NT2/D1 (cell line): ENCODE data around the gene USP28.

Experiments used
- DNase-seq: peaks from one replicate; pipeline ENCODE4 v3.0.0-alpha.2; 2011; ENCODE audit warnings: low read depth, low spot score
- H3K27me3 ChIP-seq: 2 replicates; pipeline ENCODE4 v1.6.0; 2011; ENCODE audit warnings: mild to moderate bottlenecking; ENCODE audit not compliant: insufficient read length, insufficient read depth
- H3K36me3 ChIP-seq: 2 replicates; pipeline ENCODE4 v1.6.1; 2011; ENCODE audit warnings: mild to moderate bottlenecking, low read length, mixed read lengths; ENCODE audit not compliant: insufficient read depth, insufficient read length
- H3K4me1 ChIP-seq: 2 replicates; pipeline ENCODE4 v1.5.1; 2011; ENCODE audit not compliant: insufficient read depth, insufficient read length
- H3K4me3 ChIP-seq: 2 replicates; pipeline ENCODE4 v1.5.1; 2011; ENCODE audit warnings: low read depth; ENCODE audit not compliant: insufficient read length
- H3K9ac ChIP-seq: 2 replicates; pipeline ENCODE4 v1.6.0; 2011; ENCODE audit warnings: low read depth; ENCODE audit not compliant: insufficient read length
- H3K9me3 ChIP-seq: 2 replicates; pipeline ENCODE4 v1.5.1; 2011; ENCODE audit warnings: mild to moderate bottlenecking, low read length; ENCODE audit not compliant: insufficient read depth
- SUZ12 ChIP-seq: IDR thresholded peaks from 2 replicates; pipeline ENCODE4 v1.6.1; 2011; ENCODE audit not compliant: insufficient read length, insufficient read depth; ENCODE audit errors: extremely low read depth
- YY1 ChIP-seq: IDR thresholded peaks from 2 replicates; pipeline ENCODE4 v1.6.1; 2011; ENCODE audit not compliant: insufficient read length, insufficient read depth
- ZNF274 ChIP-seq: IDR thresholded peaks from 2 replicates; pipeline ENCODE4 v1.6.1; 2011; ENCODE audit warnings: mild to moderate bottlenecking, low read depth, low read length

The USP28 gene

DNA sequence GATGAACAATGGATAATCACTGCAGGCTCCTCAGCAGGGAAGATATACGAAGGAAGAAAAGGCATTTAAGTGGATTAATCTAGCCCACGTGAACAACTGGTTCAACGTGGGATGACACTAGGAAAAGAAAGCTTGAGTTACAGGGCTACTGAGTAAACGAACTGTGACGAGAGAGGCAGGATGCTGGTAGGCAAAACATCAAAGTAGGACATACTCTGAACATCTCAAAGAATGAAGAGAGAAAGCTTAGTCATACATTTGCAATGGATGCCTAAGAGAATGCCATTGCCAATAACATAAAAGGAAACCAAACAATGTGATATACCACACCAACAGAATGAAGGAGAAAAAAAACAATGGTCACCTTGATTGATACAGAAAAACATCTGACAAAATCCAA lies 12.9 kb downstream of the USP28 start:
- Histone ChIP-seq H3K9ac (no peak overlapping the region), H3K4me3 (no peak overlapping the region), H3K27me3 (no peaks in the 10 kb centered on the region), H3K36me3 (peaks cover 8% of the 10 kb centered on the region), H3K4me1 (peaks cover 2% of the 10 kb centered on the region), H3K9me3 (no peaks in the 10 kb centered on the region)
- peak; percentile 38 for DNase-seq
- TF ChIP-seq SUZ12 (no peak), ZNF274 (no peak), YY1 (no peak)

DNA sequence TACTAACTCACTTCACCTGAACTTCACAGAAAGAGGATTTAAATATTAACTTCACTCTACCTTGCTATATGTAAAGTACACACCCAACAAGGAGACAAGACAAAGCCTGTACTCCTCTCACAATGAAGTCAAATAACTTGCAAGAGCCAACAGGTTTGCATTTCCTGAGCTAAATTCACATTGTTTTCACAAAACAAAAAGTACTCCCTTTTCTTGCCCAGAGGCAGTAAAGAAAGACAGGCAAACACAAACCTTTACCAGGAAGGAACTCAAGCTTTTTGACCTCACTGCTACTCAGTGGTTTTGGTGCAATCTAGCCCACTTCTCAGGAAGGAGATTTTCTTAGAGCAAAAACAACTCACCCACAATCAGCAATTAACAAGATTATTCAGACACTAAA lies 15.7 kb downstream of the USP28 start:
- no peak overlapping the region for H3K9ac ChIP-seq
- peak; percentile 51 for DNase-seq

DNA sequence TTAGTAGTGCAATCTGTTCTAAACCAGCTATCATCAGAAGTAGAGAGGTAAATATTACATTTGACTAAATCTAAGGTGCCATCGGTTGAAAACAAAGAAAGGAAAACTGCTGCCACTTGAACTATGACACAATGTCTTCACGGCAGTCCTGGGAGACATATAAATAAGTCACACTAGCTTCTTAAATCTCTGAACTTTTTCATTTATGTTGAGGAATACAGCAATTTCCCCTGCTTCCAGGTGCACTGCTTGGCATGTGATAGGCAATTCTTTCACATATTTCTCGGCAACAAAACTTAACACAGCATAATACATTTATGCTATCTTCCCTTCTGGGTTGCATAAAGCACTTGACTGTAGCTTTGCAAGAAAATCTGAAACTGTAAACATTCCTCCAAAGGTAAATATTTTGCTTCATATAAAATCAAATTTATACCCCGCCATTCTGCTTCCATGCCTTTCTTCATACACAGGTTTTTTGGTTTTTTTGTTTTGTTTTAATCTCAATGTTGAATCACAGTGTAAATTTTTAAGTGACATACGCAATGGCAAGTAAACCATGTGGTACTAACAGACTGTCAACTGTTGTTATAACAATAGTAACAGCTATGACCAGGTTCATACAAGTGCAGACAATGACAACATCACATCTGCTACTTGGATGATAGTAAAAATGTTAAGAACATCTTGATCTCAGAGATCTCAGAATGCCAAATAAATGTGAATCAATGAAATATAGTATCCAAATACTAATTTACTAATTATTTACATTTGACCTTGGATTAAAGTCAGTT lies 18.2 kb downstream of the USP28 start:
- no peak for TF ChIP-seq ZNF274
- no peak for TF ChIP-seq SUZ12
- no peak for TF ChIP-seq YY1
- Histone ChIP-seq H3K9ac (no peak overlapping the region), H3K27me3 (no peaks in the 10 kb centered on the region), H3K4me1 (peaks cover 2% of the 10 kb centered on the region), H3K4me3 (no peak overlapping the region), H3K36me3 (peaks cover 15% of the 10 kb centered on the region), H3K9me3 (peaks cover 12% of the 10 kb centered on the region; the same call in 1 of the 2 replicates)
- no peak for DNase-seq

More for the DNA sequence above, 15.7 kb downstream of the USP28 start:
- no peaks in the 10 kb centered on the region for H3K27me3 ChIP-seq
- H3K9me3 ChIP-seq, result no peaks in the 10 kb centered on the region
- TF ChIP-seq SUZ12 (no peak), ZNF274 (no peak), YY1 (no peak)
- H3K4me1 ChIP-seq, result peaks cover 2% of the 10 kb centered on the region
- peaks cover 5% of the 10 kb centered on the region for H3K36me3 ChIP-seq
- H3K4me3 ChIP-seq, result no peak overlapping the region

DNA sequence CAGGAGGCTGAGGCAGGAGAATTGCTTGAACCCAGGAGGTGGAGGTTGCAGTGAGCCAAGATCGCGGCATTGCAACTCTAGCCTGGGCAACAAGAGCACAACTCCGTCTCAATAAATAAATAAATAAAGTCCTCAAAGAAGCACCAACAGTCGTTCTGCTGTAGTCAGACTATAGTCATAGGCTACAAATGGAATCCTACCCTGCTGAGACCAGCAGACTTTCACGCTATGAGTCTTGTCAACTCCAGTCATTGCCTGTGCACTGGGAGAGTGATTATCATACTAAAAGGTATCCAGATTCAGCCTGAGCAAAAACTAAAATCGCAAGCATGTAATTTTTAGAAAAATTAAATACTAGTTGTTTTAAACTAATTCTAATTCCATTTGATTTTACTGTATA lies 19.6 kb downstream of the USP28 start:
- DNase-seq, result no peak
- H3K9ac ChIP-seq, result no peak overlapping the region
- no peak overlapping the region for H3K4me3 ChIP-seq
- peaks cover 25% of the 10 kb centered on the region for H3K36me3 ChIP-seq
- H3K4me1 ChIP-seq, result peaks cover 2% of the 10 kb centered on the region
- no peaks in the 10 kb centered on the region for H3K27me3 ChIP-seq
- TF ChIP-seq SUZ12, result no peak
- no peak for TF ChIP-seq ZNF274
- peaks cover 15% of the 10 kb centered on the region; the same call in 1 of the 2 replicates for H3K9me3 ChIP-seq

DNA sequence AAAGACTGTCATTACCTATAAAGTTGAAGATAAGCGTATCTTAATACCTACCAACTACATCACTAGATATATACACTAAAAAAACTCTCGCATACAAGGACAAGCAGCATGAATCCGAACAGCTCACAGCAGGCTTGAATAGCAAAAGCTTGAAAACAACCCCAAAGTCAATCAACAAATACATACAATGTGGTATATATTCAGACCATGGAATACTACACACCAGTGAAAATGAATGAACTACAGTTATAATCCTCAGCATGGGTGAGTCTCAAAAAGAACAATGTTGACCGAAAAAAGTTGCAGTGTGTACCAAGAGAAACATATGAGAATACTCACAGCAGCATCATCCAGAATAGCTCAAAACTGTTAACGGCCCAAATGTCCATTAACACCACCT lies 25.2 kb downstream of the USP28 start:
- no peaks in the 10 kb centered on the region for H3K27me3 ChIP-seq
- peak; percentile 40 for DNase-seq
- no peak overlapping the region for H3K9ac ChIP-seq
- H3K9me3 ChIP-seq, result peaks cover 29% of the 10 kb centered on the region; the same call in 1 of the 2 replicates
- H3K4me1 ChIP-seq, result peaks cover 2% of the 10 kb centered on the region
- H3K36me3 ChIP-seq, result peaks cover 54% of the 10 kb centered on the region
- TF ChIP-seq YY1 (no peak), ZNF274 (no peak), SUZ12 (no peak)
- no peak overlapping the region for H3K4me3 ChIP-seq

DNA sequence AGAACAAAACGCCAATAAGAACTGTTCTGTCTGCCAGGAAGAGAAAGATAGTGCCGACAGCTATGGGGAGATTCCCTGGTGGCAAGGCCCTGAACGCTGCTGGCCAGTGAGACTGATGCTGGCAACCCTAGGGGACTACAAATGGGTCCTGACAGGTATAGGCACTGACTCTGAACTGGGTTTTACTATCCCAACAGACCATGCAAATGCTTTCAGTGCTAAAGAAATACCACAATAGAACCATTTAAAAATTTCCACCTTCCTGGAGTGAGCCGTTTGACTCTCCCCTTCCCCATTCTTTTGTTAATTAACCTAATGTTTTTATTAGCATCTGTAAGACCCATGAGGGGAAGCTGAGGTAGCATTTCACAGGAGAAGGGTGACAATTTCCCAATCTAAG lies 25.7 kb downstream of the USP28 start:
- peak; percentile 84 for DNase-seq
- Histone ChIP-seq H3K4me3 (no peak overlapping the region), H3K9me3 (peaks cover 29% of the 10 kb centered on the region; the same call in 1 of the 2 replicates), H3K4me1 (peaks cover 2% of the 10 kb centered on the region), H3K9ac (no peak overlapping the region), H3K36me3 (peaks cover 54% of the 10 kb centered on the region), H3K27me3 (no peaks in the 10 kb centered on the region)
- TF ChIP-seq YY1, result no peak

DNA sequence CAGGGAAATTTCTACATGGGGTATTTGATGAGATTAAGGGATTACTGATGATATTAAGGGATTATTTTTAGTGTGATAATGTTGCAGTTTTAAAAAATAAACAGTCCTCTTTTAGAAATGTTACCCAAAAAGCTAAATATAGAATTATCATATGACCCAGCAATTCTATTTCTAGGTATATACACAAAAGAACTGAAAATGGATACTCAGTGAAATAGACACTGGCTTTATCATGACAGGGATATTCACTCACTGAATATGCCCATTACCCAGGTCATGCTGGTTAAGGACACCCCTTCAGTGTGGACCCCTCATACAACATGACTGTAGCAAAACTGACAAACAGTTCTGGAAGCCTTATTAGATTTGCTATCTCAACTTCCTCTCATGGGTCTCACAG lies 27.8 kb downstream of the USP28 start:
- no peak for TF ChIP-seq YY1
- TF ChIP-seq ZNF274, result no peak
- no peak for TF ChIP-seq SUZ12
- H3K36me3 ChIP-seq, result peaks cover 44% of the 10 kb centered on the region
- H3K4me1 ChIP-seq, result no peaks in the 10 kb centered on the region
- DNase-seq, result no peak
- no peaks in the 10 kb centered on the region for H3K27me3 ChIP-seq
- H3K9ac ChIP-seq, result no peak overlapping the region
- peaks cover 18% of the 10 kb centered on the region; the same call in 1 of the 2 replicates for H3K9me3 ChIP-seq
- H3K4me3 ChIP-seq, result no peak overlapping the region

DNA sequence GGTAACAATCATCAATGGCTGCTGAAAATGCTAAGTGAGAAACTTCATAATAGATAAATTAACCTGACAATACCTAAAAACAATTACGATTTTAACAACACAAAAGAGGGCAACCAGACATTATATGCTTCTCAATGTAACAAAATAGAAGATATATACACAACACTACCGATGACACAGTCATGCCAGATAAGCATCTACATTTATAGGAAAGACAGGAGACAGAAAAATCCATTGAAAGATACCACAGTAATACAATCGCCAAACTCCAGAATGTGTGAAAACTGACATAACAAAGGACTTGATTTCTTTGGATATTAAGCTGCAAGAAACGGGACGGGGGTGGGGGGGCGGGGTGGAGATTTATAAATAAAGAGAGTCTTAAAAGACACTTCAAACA lies 28.3 kb downstream of the USP28 start:
- no peak for DNase-seq

More for the DNA sequence above, 28.3 kb downstream of the USP28 start:
- peaks cover 39% of the 10 kb centered on the region for H3K36me3 ChIP-seq
- H3K4me3 ChIP-seq, result no peak overlapping the region
- no peaks in the 10 kb centered on the region for H3K4me1 ChIP-seq
- H3K9ac ChIP-seq, result no peak overlapping the region
- no peak for TF ChIP-seq ZNF274
- TF ChIP-seq SUZ12, result no peak
- no peak for TF ChIP-seq YY1
- H3K27me3 ChIP-seq, result no peaks in the 10 kb centered on the region
- H3K9me3 ChIP-seq, result peaks cover 17% of the 10 kb centered on the region; the same call in 1 of the 2 replicates
